GM19324 (cell line): ENCODE results near the gene ADCY5.

Experiments used
- ATAC-seq: cut with Tn5 transposase; IDR thresholded peaks from one replicate; pipeline ENCODE4 v1.9.1; 2021; ENCODE audit warnings: mild to moderate bottlenecking, moderate library complexity; ENCODE audit not compliant: unreplicated experiment, low FRiP score

Gene ADCY5

GRCh38 chr3:123313889-123314288 lies 135.0 kb downstream of the ADCY5 start:
- ATAC-seq: no peak

- ATAC-seq: no peak
Observed at GRCh38 chr3:123312331-123313265, 136.3 kb downstream of the ADCY5 start.

- ATAC-seq: no peak
Observed at GRCh38 chr3:123311201-123311600, 137.7 kb downstream of the ADCY5 start.

- no peak for ATAC-seq
Observed at GRCh38 chr3:123310741-123311140, 138.1 kb downstream of the ADCY5 start.

- ATAC-seq: no peak
Observed at GRCh38 chr3:123310186-123310585, 138.7 kb downstream of the ADCY5 start.

GRCh38 chr3:123307064-123307463 lies 141.8 kb downstream of the ADCY5 start:
- no peak for ATAC-seq

- no peak for ATAC-seq
Observed at GRCh38 chr3:123305192-123305591, 143.7 kb downstream of the ADCY5 start.

- no peak for ATAC-seq
Observed at GRCh38 chr3:123303976-123304560, 144.8 kb downstream of the ADCY5 start.

GRCh38 chr3:123302961-123303360 lies 145.9 kb downstream of the ADCY5 start:
- ATAC-seq: no peak

- no peak for ATAC-seq
Observed at GRCh38 chr3:123301331-123302184, 147.3 kb downstream of the ADCY5 start.

- ATAC-seq: no peak
Observed at GRCh38 chr3:123300583-123300982, 148.3 kb downstream of the ADCY5 start.

- no peak for ATAC-seq
Observed at GRCh38 chr3:123300056-123300455, 148.8 kb downstream of the ADCY5 start.

GRCh38 chr3:123299581-123299980 lies 149.3 kb downstream of the ADCY5 start:
- ATAC-seq: no peak

- no peak for ATAC-seq
Observed at GRCh38 chr3:123298903-123299302, 150.0 kb downstream of the ADCY5 start.

- ATAC-seq: no peak
Observed at GRCh38 chr3:123297627-123297899, 151.3 kb downstream of the ADCY5 start.

- no peak for ATAC-seq
Observed at GRCh38 chr3:123296836-123297626, 151.9 kb downstream of the ADCY5 start.

GRCh38 chr3:123296261-123296660 lies 152.6 kb downstream of the ADCY5 start:
- ATAC-seq: no peak

GRCh38 chr3:123295901-123296250 lies 153.0 kb downstream of the ADCY5 start:
- ATAC-seq: no peak

- ATAC-seq: no peak
Observed at GRCh38 chr3:123295171-123295900, 153.6 kb downstream of the ADCY5 start.
